GOT3 (cell line): ENCODE measurements around the gene GFRA4.
"Not testable (repeated sequence)": the region's sequence is repeated elsewhere in the genome, so short reads cannot be mapped to it uniquely, and the experiment has no call there.

Experiments
- DNase-seq: peaks from one replicate; lab custom pipeline; 2025; ENCODE audit warnings: mixed read lengths; lab: John Stamatoyannopoulos, UW

Gene GFRA4

DNA sequence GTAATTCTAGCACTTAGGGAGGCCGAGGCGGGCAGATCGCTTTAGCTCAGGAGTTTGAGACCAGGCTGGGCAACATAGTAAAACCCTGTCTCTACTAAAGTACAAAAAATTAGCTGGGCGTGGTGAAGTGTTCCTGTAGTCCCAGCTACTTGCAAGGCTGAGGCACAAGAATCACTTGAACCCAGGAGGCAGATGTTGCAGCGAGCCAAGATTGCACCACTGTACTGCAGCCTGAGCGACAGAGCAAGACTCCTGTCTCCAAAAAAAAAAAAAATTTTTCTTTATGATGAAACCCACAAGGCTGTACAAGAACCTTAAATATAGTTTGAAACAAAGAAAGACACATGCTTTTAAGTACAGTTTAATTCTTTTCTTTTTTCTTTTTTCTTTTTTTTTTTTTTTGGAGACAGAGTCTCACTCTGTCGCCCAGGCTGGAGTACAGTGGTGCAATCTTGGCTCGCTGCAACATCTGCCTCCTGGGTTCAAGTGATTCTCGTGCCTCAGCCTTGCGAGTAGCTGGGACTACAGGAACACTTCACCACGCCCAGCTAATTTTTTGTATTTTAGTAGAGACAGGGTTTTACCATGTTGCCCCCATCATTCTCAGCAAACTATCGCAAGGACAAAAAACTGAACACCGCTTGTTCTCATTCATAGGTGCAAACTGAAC, 47.9 kb downstream of the GFRA4 start:
- DNase-seq: not testable (repeated sequence)

GRCh38 chr20:3614466-3614865, 48.7 kb downstream of the GFRA4 start:
- DNase-seq: no peak

DNA sequence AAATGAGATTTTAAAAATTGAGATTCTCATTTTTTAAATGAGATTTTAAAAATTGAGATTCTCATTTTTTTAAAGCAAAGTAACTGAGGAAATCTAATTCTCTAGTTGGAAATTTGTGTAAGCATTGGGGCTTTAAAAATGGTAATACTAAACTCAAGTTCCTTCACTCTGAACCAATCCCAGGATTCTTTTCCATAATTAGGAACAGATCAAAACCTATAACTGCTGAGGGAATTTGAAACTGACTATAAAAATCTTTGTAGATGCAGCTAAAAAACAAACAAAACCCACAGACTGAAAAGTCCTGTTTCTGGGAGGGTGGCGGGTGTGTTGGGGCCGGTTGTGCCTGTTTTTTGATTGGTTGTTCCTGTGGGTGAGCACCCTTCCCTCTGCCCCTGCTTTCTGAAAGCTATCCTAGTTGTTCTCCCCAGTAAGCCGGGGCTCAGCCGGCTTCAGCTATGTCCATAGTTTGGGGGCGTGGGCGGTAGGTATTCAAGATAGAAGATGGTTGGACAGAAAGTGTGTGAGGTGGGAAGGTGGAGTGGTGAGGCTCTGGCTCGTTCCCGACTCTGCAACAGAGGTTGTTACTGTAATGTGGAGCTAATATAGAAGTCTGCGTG, 49.3 kb downstream of the GFRA4 start:
- no peak for DNase-seq

GRCh38 chr20:3612795-3613572, 50.2 kb downstream of the GFRA4 start:
- DNase-seq: no peak

- DNase-seq: no peak
Observed at GRCh38 chr20:3611901-3612300, 51.3 kb downstream of the GFRA4 start.
